NT2/D1 (cell line): ENCODE results near the gene PRSS27.

Experiments used
- SUZ12 ChIP-seq: IDR thresholded peaks from 2 replicates; pipeline ENCODE4 v1.6.1; 2011; ENCODE audit not compliant: insufficient read length, insufficient read depth; ENCODE audit errors: extremely low read depth
- YY1 ChIP-seq: IDR thresholded peaks from 2 replicates; pipeline ENCODE4 v1.6.1; 2011; ENCODE audit not compliant: insufficient read length, insufficient read depth
- ZNF274 ChIP-seq: IDR thresholded peaks from 2 replicates; pipeline ENCODE4 v1.6.1; 2011; ENCODE audit warnings: mild to moderate bottlenecking, low read depth, low read length

DNA sequence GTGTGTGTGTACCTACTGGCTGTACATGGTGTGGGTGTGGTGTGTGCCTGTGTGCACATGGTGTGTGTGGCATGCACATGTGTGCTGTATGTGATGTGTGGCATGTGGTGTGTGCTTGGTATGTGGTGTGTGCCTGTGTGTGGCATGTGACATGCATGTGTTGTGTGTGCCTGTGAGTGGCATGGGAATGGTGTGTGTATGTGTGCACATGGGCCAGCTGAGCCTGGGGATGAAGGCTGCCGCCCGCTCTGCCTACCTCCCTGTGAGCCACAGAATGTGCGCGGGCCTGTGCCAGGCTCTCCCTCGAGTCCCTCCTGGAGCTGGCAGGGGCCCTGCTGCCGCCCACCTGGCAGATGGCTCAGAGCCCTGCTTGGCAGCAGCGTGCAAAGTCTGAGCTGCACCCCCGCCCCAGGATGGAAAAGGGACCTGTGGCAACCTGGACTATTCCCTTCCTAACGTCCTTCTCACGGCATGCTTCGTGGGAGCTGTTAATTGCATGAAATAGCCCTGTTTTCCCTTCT, 9.3 kb downstream of the PRSS27 start:
- no peak for TF ChIP-seq ZNF274
- TF ChIP-seq YY1: no peak
- no peak for TF ChIP-seq SUZ12
